NB4 (cell line): ENCODE data around the gene BCL2L12.

Experiments
- DNase-seq: peaks from one replicate; pipeline ENCODE4 v3.0.0; 2010; ENCODE audit warnings: low read depth
- H3K4me3 ChIP-seq: one replicate; pipeline ENCODE4 v1.5.1; 2011; ENCODE audit warnings: mild to moderate bottlenecking, low read depth, low read length, moderate library complexity
- CTCF ChIP-seq: IDR thresholded peaks from one replicate; pipeline ENCODE4 v1.5.1; 2012; ENCODE audit warnings: low read depth, low read length
- MAX ChIP-seq: IDR thresholded peaks from 2 replicates; pipeline ENCODE4 v1.6.1; 2011; ENCODE audit warnings: low read depth, low read length
- MYC ChIP-seq: IDR thresholded peaks from 2 replicates; pipeline ENCODE4 v1.6.1; 2011; ENCODE audit warnings: low read depth, low read length
- POLR2A ChIP-seq: IDR thresholded peaks from 2 replicates; pipeline ENCODE4 v1.6.1; 2011; ENCODE audit warnings: mild to moderate bottlenecking; ENCODE audit not compliant: insufficient read length; ENCODE audit errors: extremely low read depth

BCL2L12 gene

GRCh38 chr19:49684251-49684982, 18.7 kb downstream of the BCL2L12 start:
- H3K4me3 ChIP-seq = no peak overlapping the region
- peak; percentile 28 for TF ChIP-seq CTCF
- TF ChIP-seq POLR2A = no peak
- TF ChIP-seq MYC = no peak
- TF ChIP-seq MAX = no peak
- no peak for DNase-seq

DNA sequence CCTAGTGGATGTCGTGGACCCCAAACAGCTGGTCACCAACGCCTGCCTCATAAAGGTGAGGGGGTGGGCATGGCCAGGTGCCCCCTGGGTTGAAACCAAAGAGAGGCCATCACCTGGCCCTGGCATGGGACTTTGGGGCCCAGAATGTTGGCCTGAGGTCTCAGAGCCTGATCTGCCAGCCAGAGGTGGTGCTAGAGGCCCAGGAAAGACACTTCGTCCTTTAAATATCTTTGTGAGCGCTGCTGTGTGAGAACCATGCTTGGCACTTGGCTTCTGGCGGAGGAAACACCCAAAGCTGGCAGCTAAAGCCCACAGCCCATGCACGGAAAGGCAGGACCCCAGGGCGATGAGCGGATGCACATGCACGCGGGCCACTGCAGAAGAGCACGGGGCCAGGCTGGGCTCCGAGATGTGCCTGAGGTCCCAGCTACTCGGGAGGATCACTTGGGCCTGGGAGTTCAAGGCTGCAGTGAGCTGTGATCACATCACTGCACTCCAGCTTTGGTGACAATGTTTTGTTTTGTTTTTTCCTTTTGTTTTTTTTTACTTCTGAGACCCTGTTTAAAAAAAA, 19.3 kb downstream of the BCL2L12 start:
- no peak overlapping the region for H3K4me3 ChIP-seq
- no peak for TF ChIP-seq POLR2A
- DNase-seq = no peak

GRCh38 chr19:49685845-49686332, 20.2 kb downstream of the BCL2L12 start:
- no peak for DNase-seq
- H3K4me3 ChIP-seq = no peak overlapping the region
- no peak for TF ChIP-seq MAX
- no peak for TF ChIP-seq MYC

DNA sequence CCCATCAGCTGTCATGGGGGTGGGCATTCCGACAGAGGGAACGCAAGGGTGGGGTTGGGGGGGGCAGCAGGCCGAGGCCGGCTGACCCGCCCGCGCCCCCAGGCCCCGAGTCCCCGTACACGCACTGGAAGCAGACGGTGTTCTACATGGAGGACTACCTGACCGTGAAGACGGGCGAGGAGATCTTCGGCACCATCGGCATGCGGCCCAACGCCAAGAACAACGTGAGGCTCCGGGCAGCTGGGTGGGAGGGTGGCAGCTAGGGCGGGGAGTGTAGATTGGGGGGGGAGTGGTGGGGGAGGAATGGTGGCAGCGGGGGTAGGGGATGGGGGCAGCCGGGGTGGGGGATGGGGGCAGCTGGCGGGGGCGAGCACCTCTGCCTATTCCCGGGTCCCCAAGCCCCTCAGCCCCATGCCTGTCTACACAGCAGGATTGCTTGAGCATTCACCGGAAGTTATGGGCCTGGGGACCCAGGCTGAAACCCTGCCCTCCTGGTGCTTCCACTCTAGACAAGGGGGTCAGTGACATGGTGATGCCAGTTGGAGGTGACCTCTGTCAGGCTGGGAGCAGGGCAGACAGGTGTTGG, 20.9 kb downstream of the BCL2L12 start:
- TF ChIP-seq MAX (no peak), MYC (no peak), CTCF (no peak), POLR2A (no peak)
- H3K4me3 ChIP-seq = no peak overlapping the region
- no peak for DNase-seq

DNA sequence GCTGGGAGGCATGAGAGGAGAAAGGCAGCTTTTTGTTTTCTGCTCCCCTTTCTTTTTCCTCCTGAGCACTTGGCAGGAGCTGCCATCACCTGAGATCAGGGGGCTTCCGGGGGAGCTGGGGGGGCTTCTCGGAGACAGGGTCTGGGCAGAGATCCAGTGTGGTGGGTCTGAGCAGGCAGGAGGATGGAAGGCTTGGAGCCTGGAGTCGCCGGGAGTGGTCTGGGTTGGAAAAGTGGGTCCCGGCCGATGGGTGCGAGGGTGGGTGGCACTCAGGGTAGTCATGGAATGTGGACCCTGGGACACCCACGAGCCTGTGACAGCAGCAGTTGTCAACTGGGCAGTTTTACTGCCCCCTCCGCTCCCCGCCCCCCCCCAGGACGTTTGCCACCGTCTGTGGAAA, 21.4 kb downstream of the BCL2L12 start:
- no peak overlapping the region for H3K4me3 ChIP-seq
- no peak for DNase-seq
- no peak for TF ChIP-seq MAX
- no peak for TF ChIP-seq MYC
- TF ChIP-seq POLR2A = no peak
- no peak for TF ChIP-seq CTCF

DNA sequence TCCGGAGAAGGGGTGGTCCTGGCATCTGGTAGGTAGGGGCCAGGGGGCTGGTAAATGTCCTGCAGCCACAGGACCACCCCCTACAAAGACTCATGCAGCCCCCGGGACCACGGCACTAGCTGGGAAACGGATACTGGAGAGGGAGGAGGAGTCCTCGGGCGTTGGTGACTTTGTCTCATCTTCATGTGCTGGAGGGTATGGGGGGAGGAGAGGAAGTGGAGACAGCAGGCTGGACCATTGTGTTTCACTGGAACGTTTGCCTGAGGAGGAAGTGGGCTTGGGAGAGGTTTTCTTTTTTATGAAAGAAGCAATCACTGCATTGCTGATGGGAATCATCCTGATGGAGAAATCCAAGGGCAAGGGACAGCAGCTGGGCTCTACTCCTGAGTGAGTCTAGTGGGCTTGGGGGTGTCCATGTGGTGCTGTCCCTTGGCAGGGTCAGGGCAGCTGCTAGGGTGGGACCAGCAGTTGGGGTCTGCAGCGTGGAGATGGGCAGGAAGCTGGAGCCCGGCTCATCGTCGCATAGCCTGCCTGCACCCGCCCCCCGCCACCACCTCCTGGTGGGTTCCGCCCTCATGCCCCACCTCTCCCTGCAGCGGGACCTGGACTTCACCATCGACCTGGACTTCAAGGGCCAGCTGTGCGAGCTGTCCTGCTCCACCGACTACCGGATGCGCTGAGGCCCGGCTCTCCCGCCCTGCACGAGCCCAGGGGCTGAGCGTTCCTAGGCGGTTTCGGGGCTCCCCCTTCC, 22.0 kb downstream of the BCL2L12 start:
- DNase-seq = no peak
- TF ChIP-seq POLR2A = no peak
- no peak for TF ChIP-seq MAX
- TF ChIP-seq CTCF = no peak
- TF ChIP-seq MYC = no peak
- no peak overlapping the region for H3K4me3 ChIP-seq
